Upper lobe of right lung (tissue), 1 donor: Measurements from ENCODE around the gene CRHR1. TPM values are rescaled to one million over a fixed set of nuclear protein-coding genes. Genes with fewer than 3 reads are reported as not detected.

Experiments used
- ATAC-seq: fragments of 200-7000 bp; cut with Tn5 transposase; one replicate; pipeline ENCODE4 v1.9.1; 2020; ENCODE audit warnings: mild to moderate bottlenecking, moderate library complexity
- DNase-seq: peaks from one replicate; pipeline ENCODE4 v3.0.0-alpha.2; 2020
- H3K27ac ChIP-seq: fragments of 200-600 bp; one replicate; pipeline ENCODE4 v1.8.0; 2022
- H3K27me3 ChIP-seq: fragments of 200-600 bp; one replicate; pipeline ENCODE4 v1.8.0; 2022; ENCODE audit warnings: mild to moderate bottlenecking
- H3K36me3 ChIP-seq: fragments of 200-600 bp; one replicate; pipeline ENCODE4 v1.8.0; 2022
- H3K4me1 ChIP-seq: fragments of 200-600 bp; one replicate; pipeline ENCODE4 v1.8.0; 2022
- H3K4me3 ChIP-seq: fragments of 200-600 bp; one replicate; pipeline ENCODE4 v1.8.0; 2022; ENCODE audit warnings: mild to moderate bottlenecking
- H3K9me3 ChIP-seq: fragments of 200-600 bp; one replicate; pipeline ENCODE4 v1.8.0; 2022
- intact Hi-C: fragments of 100-400 bp; cut with DNase I; formaldehyde crosslinking; loops from one replicate; pipeline ENCODE4 v1.11.0; 2022
- total RNA-seq: library from RNA; stranded (reverse); fragmentation: NEBNext Ultra II Directional; extraction: Animal tissue kit (Norgen Biotek cat#: 25700); gene quantifications from one replicate; pipeline ENCODE4 v1.2.1, GENCODE V29; 2021
- TF ChIP-seq, protein P1 (sequence below): fragments of 200-600 bp; IDR thresholded peaks from one replicate; pipeline ENCODE4 v1.8.0; 2022; ENCODE audit warnings: antibody characterized with exemption
- donor health status: DM: no; HTN: yes; CAD: no; lungs with severe emphysema.

The CRHR1 gene
- total RNA-seq, 1 donor from 2014 or later: not detected

DNA sequence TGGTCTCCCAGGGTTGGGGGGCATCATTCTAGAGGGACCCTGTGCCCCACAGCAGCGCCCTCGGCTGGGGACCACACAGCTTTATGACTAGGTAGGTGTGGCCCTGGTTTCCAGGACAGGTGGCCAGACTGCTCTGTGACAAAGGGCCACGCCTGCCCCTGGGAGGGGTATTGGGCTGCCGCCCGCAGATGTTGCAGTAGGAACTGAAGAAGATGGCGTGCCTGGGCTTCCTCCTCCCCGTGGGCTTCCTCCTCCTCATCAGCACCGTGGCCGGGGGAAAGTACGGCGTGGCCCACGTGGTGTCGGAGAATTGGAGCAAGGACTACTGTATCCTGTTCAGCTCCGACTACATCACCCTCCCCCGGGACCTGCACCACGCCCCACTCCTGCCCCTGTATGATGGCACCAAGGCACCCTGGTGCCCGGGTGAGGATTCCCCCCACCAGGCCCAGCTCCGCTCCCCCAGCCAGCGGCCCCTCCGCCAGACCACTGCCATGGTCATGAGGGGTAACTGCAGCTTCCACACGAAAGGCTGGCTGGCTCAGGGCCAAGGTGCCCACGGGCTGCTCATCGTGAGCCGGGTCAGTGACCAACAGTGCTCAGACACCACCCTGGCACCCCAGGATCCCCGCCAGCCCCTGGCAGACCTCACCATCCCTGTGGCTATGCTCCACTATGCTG, 60.7 kb downstream of the CRHR1 start, which contains the start of gene SPPL2C:
TSS of gene SPPL2C (plus strand) at position 187 of the 681 bp plus-strand sequence. CDS start at position 213, 26 bp downstream.
- H3K9me3 ChIP-seq: no peaks in the 10 kb centered on the region
- DNase-seq (no peak), ATAC-seq (no peak)
- TF ChIP-seq, protein P1, sequence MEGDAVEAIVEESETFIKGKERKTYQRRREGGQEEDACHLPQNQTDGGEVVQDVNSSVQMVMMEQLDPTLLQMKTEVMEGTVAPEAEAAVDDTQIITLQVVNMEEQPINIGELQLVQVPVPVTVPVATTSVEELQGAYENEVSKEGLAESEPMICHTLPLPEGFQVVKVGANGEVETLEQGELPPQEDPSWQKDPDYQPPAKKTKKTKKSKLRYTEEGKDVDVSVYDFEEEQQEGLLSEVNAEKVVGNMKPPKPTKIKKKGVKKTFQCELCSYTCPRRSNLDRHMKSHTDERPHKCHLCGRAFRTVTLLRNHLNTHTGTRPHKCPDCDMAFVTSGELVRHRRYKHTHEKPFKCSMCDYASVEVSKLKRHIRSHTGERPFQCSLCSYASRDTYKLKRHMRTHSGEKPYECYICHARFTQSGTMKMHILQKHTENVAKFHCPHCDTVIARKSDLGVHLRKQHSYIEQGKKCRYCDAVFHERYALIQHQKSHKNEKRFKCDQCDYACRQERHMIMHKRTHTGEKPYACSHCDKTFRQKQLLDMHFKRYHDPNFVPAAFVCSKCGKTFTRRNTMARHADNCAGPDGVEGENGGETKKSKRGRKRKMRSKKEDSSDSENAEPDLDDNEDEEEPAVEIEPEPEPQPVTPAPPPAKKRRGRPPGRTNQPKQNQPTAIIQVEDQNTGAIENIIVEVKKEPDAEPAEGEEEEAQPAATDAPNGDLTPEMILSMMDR: no peak
- H3K4me1 ChIP-seq: no peaks in the 10 kb centered on the region
- no peaks in the 10 kb centered on the region for H3K36me3 ChIP-seq
- H3K27ac ChIP-seq: no peak within 1 kb of the TSS
- intact Hi-C loops: no loop called here
- H3K4me3 ChIP-seq: no peak within 1 kb of the TSS
- H3K27me3 ChIP-seq: no peaks in the 10 kb centered on the region

DNA sequence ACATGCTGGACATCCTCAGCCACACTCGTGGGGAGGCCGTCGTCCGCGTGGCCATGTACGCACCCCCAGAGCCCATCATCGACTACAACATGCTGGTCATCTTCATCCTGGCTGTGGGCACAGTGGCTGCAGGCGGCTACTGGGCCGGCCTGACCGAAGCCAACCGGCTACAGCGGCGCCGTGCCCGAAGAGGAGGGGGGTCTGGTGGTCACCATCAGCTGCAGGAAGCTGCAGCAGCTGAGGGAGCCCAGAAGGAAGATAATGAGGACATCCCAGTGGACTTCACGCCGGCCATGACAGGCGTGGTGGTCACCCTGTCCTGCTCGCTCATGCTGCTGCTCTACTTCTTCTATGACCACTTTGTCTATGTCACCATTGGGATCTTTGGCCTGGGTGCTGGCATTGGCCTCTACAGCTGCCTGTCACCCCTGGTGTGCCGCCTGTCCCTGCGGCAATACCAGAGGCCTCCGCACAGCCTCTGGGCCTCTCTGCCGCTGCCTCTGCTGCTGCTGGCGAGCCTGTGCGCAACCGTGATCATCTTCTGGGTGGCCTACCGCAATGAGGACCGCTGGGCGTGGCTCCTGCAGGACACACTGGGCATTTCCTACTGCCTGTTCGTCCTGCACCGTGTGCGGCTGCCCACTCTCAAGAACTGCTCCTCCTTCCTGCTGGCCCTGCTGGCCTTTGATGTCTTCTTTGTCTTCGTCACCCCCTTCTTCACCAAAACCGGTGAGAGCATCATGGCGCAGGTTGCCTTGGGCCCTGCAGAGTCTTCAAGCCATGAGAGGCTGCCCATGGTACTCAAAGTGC, 61.5 kb downstream of the CRHR1 start:
- no peaks in the 10 kb centered on the region for H3K4me1 ChIP-seq
- H3K27me3 ChIP-seq: no peaks in the 10 kb centered on the region
- TF ChIP-seq, protein P1: no peak
- H3K9me3 ChIP-seq: no peaks in the 10 kb centered on the region
- DNase-seq: no peak
- ATAC-seq: no peak
- intact Hi-C loops: no loop called here
- H3K36me3 ChIP-seq: no peaks in the 10 kb centered on the region
- no peak overlapping the region for H3K4me3 ChIP-seq
- no peak overlapping the region for H3K27ac ChIP-seq

DNA sequence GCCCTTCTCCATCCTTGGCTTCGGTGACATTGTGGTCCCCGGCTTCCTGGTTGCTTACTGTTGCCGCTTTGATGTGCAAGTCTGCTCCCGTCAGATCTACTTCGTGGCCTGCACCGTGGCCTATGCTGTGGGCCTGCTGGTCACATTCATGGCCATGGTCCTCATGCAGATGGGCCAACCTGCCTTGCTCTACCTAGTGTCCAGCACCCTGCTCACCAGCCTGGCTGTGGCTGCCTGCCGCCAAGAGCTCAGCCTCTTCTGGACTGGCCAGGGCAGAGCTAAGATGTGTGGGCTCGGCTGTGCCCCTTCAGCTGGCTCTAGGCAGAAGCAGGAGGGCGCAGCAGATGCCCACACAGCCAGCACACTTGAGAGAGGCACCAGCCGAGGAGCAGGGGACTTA, 62.1 kb downstream of the CRHR1 start:
- H3K27me3 ChIP-seq: no peaks in the 10 kb centered on the region
- no peak for DNase-seq
- H3K4me3 ChIP-seq: no peak overlapping the region
- no peaks in the 10 kb centered on the region for H3K9me3 ChIP-seq
- no peaks in the 10 kb centered on the region for H3K36me3 ChIP-seq
- no peaks in the 10 kb centered on the region for H3K4me1 ChIP-seq
- intact Hi-C loops: no loop called here
- no peak for ATAC-seq
- H3K27ac ChIP-seq: no peak overlapping the region
- TF ChIP-seq, protein P1: no peak

DNA sequence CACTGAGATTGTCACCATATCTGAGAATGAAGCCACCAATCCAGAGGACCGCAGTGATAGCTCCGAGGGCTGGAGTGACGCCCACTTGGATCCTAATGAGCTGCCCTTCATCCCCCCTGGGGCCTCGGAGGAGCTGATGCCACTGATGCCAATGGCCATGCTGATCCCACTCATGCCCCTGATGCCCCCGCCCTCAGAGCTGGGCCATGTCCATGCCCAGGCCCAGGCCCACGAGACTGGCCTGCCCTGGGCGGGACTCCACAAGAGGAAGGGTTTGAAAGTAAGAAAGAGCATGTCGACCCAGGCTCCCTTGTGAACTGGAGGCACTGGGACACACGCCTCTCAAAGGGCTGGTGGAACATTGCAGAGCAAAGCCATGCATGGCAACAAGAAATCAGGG, 62.5 kb downstream of the CRHR1 start:
- intact Hi-C loops: no loop called here
- H3K27ac ChIP-seq: no peak overlapping the region
- H3K4me1 ChIP-seq: no peaks in the 10 kb centered on the region
- H3K4me3 ChIP-seq: no peak overlapping the region
- DNase-seq: no peak
- TF ChIP-seq, protein P1: no peak
- no peak for ATAC-seq
- no peaks in the 10 kb centered on the region for H3K27me3 ChIP-seq
- no peaks in the 10 kb centered on the region for H3K36me3 ChIP-seq
- H3K9me3 ChIP-seq: no peaks in the 10 kb centered on the region

DNA sequence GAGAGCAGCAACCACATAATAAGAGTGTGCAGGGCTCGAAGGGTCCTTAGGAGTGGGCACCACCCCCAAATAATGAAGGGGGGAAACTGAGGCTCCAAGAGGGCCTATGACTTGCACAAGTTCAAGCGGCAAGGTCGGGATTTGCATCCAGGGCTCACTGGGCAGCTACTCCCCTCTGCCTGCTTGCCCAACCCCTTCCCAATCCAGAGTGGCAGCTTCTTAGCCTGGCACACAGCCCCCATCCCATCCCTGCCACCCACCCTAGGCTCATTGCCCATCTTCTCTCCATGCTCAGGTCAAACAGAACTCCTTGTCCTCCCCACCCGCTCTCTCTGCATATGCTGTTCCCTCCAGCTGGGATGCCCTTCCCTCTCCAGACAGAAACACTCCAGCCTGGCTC, 63.0 kb downstream of the CRHR1 start:
- Histone ChIP-seq H3K27me3 (peaks cover under 1% of the 10 kb centered on the region), H3K9me3 (no peaks in the 10 kb centered on the region), H3K27ac (no peak overlapping the region), H3K4me3 (no peak overlapping the region), H3K36me3 (no peaks in the 10 kb centered on the region), H3K4me1 (no peaks in the 10 kb centered on the region)
- DNase-seq (no peak), ATAC-seq (no peak)
- TF ChIP-seq, protein P1: no peak
- intact Hi-C loops: no loop called here
